NOMO-1 (cell line): Measurements from ENCODE around the gene YBEY.

Experiments
- DNase-seq, 2 experiments: peaks; one replicate each; lab custom pipeline; 2025; ENCODE audit not compliant: unreplicated experiment in 2 of 2; lab: John Stamatoyannopoulos, UW

The YBEY gene

GRCh38 chr21:46325073-46325912 is 39.2 kb downstream of the YBEY start:
- no peak for DNase-seq

GRCh38 chr21:46326110-46326703 is 40.1 kb downstream of the YBEY start:
- DNase-seq, result no peak

GRCh38 chr21:46327711-46328110 is 41.6 kb downstream of the YBEY start:
- no peak for DNase-seq

- DNase-seq, result no peak
These were observed 42.0 kb downstream of the YBEY start for GRCh38 chr21:46328151-46328550.

GRCh38 chr21:46329796-46330195 is 43.7 kb downstream of the YBEY start:
- DNase-seq, result no peak

- DNase-seq, result no peak
These were observed 48.4 kb downstream of the YBEY start for GRCh38 chr21:46334351-46335140.

- DNase-seq, result no peak
These were observed 50.5 kb downstream of the YBEY start for GRCh38 chr21:46336603-46337002.

GRCh38 chr21:46340998-46341397 is 54.9 kb downstream of the YBEY start:
- no peak for DNase-seq

- DNase-seq, result no peak
These were observed 58.2 kb downstream of the YBEY start for GRCh38 chr21:46344219-46344915.

GRCh38 chr21:46345861-46346260 is 59.7 kb downstream of the YBEY start:
- DNase-seq, result no peak

GRCh38 chr21:46346296-46347202 is 60.4 kb downstream of the YBEY start:
- no peak for DNase-seq

- DNase-seq, result no peak
These were observed 61.0 kb downstream of the YBEY start for GRCh38 chr21:46347203-46347550.
